ENCODE results near the gene SAMD8.
"Not testable (repeated sequence)": the region's sequence is repeated elsewhere in the genome, so short reads cannot be mapped to it uniquely, and the experiment has no call there.

SAMD8 gene

DNA sequence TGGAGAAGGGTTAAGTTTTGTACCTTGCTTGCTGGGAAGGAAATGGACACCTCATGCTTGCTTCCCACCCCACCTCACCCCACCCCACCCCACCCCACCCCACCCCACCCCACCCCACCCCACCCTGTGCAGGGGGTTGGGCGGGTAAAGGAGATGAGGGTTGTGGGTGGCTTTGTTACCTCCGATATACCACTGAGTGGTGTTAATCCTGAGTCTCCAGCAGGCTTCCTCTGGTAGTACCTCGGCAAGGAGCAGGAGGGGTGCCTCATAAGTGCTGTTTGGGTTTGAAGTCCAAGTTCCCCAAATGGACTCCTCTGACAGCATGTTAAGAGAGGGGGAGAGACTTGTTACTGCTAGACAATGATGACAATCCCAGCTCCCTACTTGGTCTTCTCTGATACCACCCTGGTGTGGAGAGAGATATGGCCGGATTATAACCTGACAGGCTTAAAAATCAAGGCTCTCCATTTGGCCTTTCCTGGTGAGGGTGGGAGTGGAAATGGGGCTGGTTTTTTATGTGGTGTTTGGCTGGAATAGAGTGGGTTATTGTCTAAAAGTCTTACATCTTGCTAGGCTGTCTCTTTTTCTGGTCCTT is 11.7 kb downstream of the SAMD8 start:
- H3K4me3 ChIP-seq (ENCODE audit: insufficient read depth, low read length, poor library complexity, severe bottlenecking) = no peak overlapping the region
- no peaks in the 10 kb centered on the region for H4K20me1 ChIP-seq (ENCODE audit: low read depth, low read length)
- H3K9me3 ChIP-seq (ENCODE audit: insufficient read depth, low read length) = no peaks in the 10 kb centered on the region
- no peaks in the 10 kb centered on the region for H3K36me3 ChIP-seq (ENCODE audit: low read length)
- no peaks in the 10 kb centered on the region; the same call in 1 of the 2 replicates for H3F3A ChIP-seq (ENCODE audit: insufficient read depth)
- H3K4me2 ChIP-seq (ENCODE audit: low read depth, low read length, poor library complexity, severe bottlenecking) = no peak overlapping the region
- TF ChIP-seq EZH2phosphoT487 (conservative IDR thresholded peaks at IDR 0.05; ENCODE audit: low read length) (no peak), CTCF (IDR thresholded peaks at IDR 0.05; ENCODE audit: insufficient read depth, low read length, poor library complexity, severe bottlenecking) (no peak)
- H3K27me3 ChIP-seq (ENCODE audit: low read length) = no peaks in the 10 kb centered on the region
- H3K9ac ChIP-seq (ENCODE audit: low read length) = no peak overlapping the region
- no peak overlapping the region for H2AFZ ChIP-seq (ENCODE audit: low read depth, low read length, severe bottlenecking)
- H3K79me2 ChIP-seq (ENCODE audit: insufficient read depth, low read length) = peaks cover 76% of the 10 kb centered on the region
- no peak overlapping the region for H3K27ac ChIP-seq (ENCODE audit: low read depth, low read length)
- H3K9me2 ChIP-seq (replicated peaks; ENCODE audit: insufficient read depth, low read length) = no peaks in the 10 kb centered on the region

GRCh38 chr10:75126277-75126676 is 14.8 kb downstream of the SAMD8 start:
- Histone ChIP-seq H3K4me3 (ENCODE audit: insufficient read depth, low read length, poor library complexity, severe bottlenecking) (no peak overlapping the region), H2AFZ (ENCODE audit: low read depth, low read length, severe bottlenecking) (no peak overlapping the region), H3K9me3 (ENCODE audit: insufficient read depth, low read length) (no peaks in the 10 kb centered on the region), H3K36me3 (ENCODE audit: low read length) (no peaks in the 10 kb centered on the region), H3K79me2 (ENCODE audit: insufficient read depth, low read length) (peaks cover 67% of the 10 kb centered on the region), H3K9ac (ENCODE audit: low read length) (no peak overlapping the region), H4K20me1 (ENCODE audit: low read depth, low read length) (0 out of 2 replicates have a peak, but pooled peaks cover 5% of the 10 kb centered on the region), H3K4me2 (ENCODE audit: low read depth, low read length, poor library complexity, severe bottlenecking) (no peak overlapping the region), H3K27me3 (ENCODE audit: low read length) (no peaks in the 10 kb centered on the region), H3F3A (ENCODE audit: insufficient read depth) (peaks cover 4% of the 10 kb centered on the region; the same call in 1 of the 2 replicates), H3K27ac (ENCODE audit: low read depth, low read length) (no peak overlapping the region), H3K9me2 (replicated peaks; ENCODE audit: insufficient read depth, low read length) (no peaks in the 10 kb centered on the region)
- TF ChIP-seq EZH2phosphoT487 (conservative IDR thresholded peaks at IDR 0.05; ENCODE audit: low read length) = no peak
- TF ChIP-seq CTCF (IDR thresholded peaks at IDR 0.05; ENCODE audit: insufficient read depth, low read length, poor library complexity, severe bottlenecking) = no peak

DNA sequence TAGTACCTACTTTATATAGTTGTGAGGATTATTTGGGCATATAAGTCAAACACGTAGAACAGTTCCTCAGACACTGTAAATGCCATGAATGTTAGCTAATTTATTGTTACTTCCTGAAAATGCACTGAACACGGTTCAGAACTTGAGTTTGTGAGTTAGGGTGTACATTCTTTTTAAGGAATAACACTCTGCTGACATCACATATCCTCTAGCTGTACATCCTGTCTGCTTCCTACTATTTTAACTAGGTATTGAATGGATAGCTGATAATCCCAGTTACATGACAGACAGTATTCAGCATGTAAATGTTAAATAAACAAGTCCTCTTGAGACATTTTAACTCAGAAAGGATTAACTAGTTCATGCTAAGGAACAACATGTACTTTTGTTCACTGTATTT is 16.0 kb downstream of the SAMD8 start:
- Histone ChIP-seq H3K79me2 (ENCODE audit: insufficient read depth, low read length) (peaks cover 64% of the 10 kb centered on the region), H2AFZ (ENCODE audit: low read depth, low read length, severe bottlenecking) (no peak overlapping the region), H4K20me1 (ENCODE audit: low read depth, low read length) (0 out of 2 replicates have a peak, but pooled peaks cover 5% of the 10 kb centered on the region), H3K4me3 (ENCODE audit: insufficient read depth, low read length, poor library complexity, severe bottlenecking) (no peak overlapping the region), H3K27ac (ENCODE audit: low read depth, low read length) (no peak overlapping the region), H3K27me3 (ENCODE audit: low read length) (no peaks in the 10 kb centered on the region), H3K4me2 (ENCODE audit: low read depth, low read length, poor library complexity, severe bottlenecking) (no peak overlapping the region), H3K9ac (ENCODE audit: low read length) (no peak overlapping the region), H3K9me3 (ENCODE audit: insufficient read depth, low read length) (no peaks in the 10 kb centered on the region), H3K9me2 (replicated peaks; ENCODE audit: insufficient read depth, low read length) (no peaks in the 10 kb centered on the region), H3K36me3 (ENCODE audit: low read length) (no peaks in the 10 kb centered on the region), H3F3A (ENCODE audit: insufficient read depth) (peaks cover 4% of the 10 kb centered on the region; the same call in 1 of the 2 replicates)
- TF ChIP-seq EZH2phosphoT487 (conservative IDR thresholded peaks at IDR 0.05; ENCODE audit: low read length) (no peak), CTCF (IDR thresholded peaks at IDR 0.05; ENCODE audit: insufficient read depth, low read length, poor library complexity, severe bottlenecking) (no peak)

DNA sequence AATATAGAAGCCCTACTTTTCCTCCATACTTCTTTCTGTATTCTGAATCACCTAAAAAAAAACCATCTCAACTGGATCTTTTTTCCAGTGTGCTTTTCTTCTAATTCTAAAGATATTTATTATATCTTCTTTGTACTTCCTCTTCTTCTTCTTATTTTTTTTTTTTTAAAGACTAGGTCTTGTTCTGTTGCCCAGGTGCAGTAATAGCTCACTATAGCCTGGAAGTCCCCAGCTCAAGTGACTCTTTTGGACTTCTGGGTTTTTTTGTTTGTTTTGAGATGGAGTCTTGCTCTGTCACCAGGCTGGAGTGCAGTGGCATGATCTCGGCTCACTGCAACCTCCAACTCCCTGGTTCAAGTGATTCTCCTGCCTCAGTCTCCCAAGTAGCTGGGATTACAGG is 17.5 kb downstream of the SAMD8 start:
- H3K9ac ChIP-seq (ENCODE audit: low read length); H2AFZ ChIP-seq (ENCODE audit: low read depth, low read length, severe bottlenecking); H3K4me2 ChIP-seq (ENCODE audit: low read depth, low read length, poor library complexity, severe bottlenecking); H3K4me3 ChIP-seq (ENCODE audit: insufficient read depth, low read length, poor library complexity, severe bottlenecking); H3F3A ChIP-seq (ENCODE audit: insufficient read depth); H3K27ac ChIP-seq (ENCODE audit: low read depth, low read length); H3K27me3 ChIP-seq (ENCODE audit: low read length); H3K36me3 ChIP-seq (ENCODE audit: low read length); H3K9me2 ChIP-seq (replicated peaks; ENCODE audit: insufficient read depth, low read length); H3K9me3 ChIP-seq (ENCODE audit: insufficient read depth, low read length); H4K20me1 ChIP-seq (ENCODE audit: low read depth, low read length): not testable (repeated sequence)
- peaks cover 63% of the 10 kb centered on the region for H3K79me2 ChIP-seq (ENCODE audit: insufficient read depth, low read length)
